Activated CD8-positive, alpha-beta memory T cell treated with anti-CD3 and anti-CD28 coated beads for 48 hours (primary cell): ENCODE data around the gene OPRM1.
"Not testable (repeated sequence)": the region's sequence is repeated elsewhere in the genome, so short reads cannot be mapped to it uniquely, and the experiment has no call there.

Experiments
- DNase-seq, 3 experiments: peaks; one replicate each; pipeline ENCODE4 v3.0.0-alpha.2; 2020; ENCODE audit warnings: low read depth in 2 of 3, low spot score in 2 of 3

The OPRM1 gene

DNA sequence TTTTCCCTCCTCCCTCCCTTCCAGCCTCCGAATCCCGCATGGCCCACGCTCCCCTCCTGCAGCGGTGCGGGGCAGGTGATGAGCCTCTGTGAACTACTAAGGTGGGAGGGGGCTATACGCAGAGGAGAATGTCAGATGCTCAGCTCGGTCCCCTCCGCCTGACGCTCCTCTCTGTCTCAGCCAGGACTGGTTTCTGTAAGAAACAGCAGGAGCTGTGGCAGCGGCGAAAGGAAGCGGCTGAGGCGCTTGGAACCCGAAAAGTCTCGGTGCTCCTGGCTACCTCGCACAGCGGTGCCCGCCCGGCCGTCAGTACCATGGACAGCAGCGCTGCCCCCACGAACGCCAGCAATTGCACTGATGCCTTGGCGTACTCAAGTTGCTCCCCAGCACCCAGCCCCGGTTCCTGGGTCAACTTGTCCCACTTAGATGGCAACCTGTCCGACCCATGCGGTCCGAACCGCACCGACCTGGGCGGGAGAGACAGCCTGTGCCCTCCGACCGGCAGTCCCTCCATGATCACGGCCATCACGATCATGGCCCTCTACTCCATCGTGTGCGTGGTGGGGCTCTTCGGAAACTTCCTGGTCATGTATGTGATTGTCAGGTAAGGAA is at the start of gene OPRM1:
OPRM1 (plus strand) TSS at position 10 of the 612 bp plus-strand sequence; CDS start at position 315, 305 bp downstream.
- peak in 1 of 3 experiments; percentile 11 for DNase-seq

DNA sequence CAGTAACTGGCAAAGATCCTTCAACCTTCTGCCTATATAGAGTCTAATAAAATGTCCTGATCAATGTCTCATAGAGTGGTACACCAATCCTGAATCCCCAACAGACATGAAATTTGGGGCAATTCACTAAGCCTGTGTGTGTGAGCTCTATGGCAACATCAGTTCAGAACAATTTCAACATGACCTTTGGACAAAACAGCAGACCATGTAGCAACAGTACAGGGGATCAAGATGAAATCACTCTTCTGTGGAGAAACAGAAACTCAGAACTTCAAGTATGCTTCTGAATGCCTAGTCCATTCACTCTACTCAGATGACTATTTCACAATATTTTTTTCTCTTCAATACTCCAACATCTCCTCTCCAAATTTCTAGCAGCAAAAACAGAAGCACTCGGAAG is 49.1 kb upstream of the OPRM1 start:
- no peak for DNase-seq

DNA sequence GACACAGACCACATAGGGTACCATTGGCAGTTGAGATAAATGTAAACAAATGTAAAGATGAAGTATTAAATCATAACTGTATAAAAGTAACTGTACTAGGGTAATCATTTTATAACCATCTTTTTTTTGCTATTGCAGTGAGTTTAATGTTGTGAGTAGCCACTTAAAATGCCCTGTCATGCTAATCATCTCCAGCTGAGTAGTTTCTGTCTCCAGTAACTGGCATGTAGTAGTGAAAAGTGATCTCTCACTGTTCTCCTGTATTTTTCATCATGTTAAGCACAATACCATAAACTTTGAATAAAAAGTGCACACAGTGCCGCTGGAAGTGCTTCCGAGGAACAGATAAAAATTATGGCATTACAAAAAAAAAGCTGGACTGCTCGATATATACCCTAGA is 45.0 kb upstream of the OPRM1 start:
- no peak for DNase-seq

DNA sequence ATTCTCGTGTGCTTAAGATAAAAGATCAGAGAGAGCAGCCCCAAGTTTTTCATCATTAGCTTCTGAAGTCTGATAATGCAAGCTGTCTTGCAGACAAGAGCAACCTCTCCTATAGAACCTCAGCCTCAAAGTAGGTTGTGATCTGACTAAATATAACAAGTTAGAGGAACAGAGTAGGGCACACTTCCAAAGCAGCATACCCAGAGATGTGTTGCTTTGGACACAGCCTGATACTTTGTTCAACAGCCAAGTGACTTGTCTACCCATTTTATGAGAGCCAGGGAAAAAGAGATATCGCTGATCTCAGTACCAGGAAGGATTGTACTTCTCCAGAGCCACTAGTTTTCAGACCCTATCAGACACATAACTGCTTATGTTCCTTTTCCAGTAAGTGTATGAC is 44.2 kb upstream of the OPRM1 start:
- DNase-seq: no peak

DNA sequence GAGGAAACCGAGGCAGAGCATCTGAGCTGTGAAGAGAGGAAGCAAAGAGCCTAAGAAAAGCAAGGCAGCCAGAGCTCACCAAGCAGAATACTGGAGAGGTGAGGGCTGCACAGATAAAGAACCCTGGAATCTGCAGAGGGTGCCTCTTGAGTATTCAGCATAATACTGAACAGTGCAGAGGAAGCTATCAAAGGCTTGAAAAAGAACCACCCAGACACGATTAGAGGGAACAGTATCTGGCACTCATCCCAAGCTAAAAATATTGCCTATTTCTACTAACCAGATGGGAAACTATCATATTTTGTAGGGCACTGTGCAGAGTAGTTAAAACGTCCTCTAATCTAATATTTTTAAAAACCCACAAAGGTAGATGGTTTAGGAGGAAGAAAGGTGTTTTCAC is 41.8 kb upstream of the OPRM1 start:
- no peak for DNase-seq

DNA sequence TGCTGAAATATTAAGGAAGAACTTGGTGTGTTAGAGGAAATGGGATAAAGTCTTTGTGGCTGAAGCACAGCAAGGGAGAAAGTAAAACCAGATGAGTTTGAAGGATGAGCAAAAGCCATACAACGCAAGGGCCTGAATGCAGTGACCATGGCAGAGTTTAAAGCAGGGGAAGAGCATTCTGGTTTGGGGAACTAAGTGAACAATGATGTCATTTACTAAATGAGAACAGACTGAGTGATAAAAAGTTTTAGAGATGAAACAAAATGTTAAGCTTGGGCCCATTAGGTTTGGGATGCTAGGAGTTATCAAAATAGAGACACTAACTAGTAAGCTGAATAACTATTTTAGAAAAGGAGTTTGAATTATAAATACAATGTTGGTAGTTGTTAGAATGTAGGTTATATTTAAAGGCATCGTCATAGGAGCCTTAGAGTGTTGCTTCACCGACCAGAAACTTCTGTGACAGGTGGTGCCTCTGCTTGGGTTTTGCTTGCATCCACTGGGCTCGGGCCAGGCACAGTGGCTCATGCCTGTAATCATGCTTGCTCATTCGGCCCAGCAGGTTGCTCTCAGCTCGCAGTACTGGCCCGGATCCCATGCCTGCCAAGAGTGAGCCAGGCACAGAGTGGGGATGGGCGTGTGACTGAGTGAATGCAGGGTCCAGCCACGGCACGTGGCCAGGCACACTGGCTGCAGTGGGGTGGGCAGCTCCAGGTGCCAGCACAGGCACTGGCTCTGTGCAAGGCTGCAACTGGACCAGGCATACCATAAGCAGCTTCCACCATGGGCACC is 37.4 kb upstream of the OPRM1 start:
- DNase-seq: no peak

DNA sequence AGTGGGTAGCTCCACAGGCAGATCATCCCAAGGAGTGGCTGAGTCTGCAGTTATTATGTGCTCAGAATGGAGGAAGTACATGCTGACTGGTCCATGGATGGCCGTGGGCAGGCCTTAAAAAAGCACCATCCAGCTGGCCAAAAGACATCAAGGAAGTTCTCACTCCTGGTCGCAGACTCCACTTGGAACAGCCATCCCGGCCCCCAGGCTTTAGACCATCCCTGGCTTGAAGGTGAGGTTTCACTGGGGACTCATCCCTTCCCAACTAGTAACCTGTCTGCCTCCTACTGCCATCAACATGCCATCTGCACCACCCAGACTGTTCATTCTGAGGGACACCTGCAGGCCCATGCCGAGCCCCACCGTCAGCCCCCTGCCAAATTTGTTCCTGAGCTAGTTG is 36.1 kb upstream of the OPRM1 start:
- DNase-seq: no peak

DNA sequence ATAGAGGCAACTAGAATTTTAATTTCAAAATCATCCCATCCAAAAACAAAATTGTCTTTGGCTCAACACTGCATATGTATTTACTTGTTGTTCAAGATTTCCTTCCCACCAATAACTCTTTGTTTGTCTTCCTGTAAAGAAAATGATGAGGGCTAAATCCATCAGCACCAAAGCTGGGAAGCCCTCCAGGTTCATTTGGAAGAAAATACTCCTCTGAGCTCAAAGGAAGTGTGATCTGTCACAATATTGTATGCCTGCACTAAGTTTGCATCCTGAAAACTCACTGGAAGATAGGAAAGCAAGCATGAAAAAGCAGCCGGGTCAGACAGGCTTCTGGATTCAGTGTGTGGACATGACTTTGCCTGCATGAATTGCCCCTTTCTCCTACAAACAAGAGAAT is 28.7 kb upstream of the OPRM1 start:
- no peak for DNase-seq

DNA sequence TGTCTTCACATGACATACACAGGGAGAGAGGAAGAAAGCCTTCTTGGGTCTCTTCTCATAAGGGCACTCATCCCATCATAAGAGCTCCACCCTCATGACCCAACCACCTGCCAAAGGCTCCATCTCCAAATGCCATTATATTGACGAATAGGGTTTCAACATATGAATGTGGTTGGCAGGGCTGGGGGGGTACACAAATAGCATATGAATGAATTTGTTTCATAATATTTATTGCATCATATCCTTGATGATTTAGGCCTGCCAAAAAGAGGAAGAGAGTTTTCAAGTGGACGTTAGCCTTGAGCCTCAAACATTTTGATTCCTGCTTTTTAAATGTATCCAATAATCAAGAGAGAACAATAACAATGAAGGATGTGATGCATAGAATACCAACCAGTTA is 26.2 kb upstream of the OPRM1 start:
- no peak for DNase-seq

DNA sequence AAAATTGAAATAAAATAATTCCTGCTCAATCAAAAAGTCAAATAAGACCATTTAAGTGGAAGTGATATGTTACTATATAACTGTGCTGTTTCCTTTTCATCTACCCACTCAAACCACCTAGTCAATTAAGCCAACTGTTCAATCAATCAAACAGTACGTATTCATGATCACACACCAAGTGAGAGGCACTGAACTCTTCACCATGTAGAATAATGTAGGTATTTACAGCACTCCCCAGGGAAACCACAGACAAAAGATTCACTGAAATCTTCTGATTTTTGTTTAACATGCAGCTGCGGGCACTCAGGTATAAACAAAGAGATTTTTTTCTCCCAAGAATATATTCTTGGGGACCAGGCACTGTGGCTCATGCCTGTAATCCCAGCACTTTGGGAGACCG is 21.3 kb upstream of the OPRM1 start:
- DNase-seq: no peak

DNA sequence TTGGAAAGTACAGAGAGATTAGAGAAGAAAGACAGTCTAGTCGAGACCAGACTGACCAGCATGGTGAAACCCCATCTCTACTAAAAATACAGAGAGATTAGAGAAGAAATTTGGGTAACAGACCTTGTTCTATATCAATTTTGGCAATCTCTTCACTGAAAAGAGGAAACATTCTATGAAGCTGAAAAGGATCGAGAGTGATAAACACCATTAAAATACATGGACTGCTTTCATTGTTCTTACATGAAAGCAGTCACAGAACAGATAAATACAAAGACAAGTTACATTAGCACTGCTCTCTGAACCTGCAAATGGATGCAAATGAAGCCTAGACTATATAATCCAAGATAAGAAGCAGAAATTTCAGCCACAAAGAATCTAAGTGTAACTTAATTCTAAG is 8.4 kb upstream of the OPRM1 start:
- no peak for DNase-seq

DNA sequence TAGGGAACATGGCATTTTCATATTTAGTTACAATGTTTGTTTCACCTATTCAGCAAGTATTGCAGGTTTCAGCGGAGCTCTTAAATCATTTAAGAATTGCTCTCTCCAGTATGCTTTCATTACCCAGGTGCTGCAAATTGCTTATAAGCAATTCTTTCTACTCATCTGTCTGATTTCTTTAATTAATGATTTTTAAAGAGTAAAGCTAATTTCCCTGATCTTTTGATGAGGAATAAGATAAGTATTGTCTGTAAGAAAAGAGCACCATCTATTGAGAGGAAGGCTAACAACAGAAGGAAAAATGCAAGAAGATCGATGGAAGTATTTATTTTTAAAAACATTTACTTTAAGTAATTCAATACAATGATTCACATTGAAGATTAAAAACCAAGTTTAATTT is 2.0 kb downstream of the OPRM1 start:
- DNase-seq: no peak

DNA sequence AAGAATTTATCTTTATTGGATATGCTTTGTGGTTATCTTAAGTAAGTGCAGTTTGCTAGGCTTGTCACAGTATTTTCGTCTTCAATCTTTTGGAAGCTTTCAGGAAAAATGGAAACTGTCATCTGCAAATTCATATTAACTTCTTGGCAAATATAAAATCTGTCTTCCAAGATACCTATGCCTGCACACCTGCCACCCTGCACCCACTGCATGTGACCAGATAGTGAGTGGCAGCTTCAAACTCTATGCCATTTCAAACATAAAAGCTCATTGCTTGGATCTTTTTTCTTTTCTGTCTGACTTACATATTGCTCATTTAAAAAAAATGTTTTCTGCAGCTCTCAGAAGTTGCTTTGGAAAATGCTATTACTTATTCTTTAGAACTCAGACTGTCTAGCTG is 14.1 kb downstream of the OPRM1 start:
- DNase-seq: no peak

DNA sequence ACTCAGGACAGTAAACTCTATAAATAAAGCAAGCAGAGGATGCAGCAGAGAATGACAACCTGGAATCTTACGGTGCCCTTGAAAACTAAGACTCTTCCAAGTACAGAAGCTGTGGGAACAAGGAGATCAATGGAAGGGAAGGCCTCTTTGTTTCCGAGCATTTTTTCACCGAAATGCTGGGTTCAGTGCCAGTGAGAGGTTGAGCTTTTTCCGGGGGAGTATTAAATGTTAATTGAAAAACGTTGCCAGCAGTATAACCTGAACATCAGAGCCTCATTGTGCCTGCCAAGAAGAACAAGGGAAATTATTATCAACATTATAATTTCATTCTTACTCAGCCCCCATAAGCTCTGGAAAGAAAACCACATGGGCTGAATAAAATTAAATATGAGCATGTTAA is 17.5 kb downstream of the OPRM1 start:
- DNase-seq: no peak

DNA sequence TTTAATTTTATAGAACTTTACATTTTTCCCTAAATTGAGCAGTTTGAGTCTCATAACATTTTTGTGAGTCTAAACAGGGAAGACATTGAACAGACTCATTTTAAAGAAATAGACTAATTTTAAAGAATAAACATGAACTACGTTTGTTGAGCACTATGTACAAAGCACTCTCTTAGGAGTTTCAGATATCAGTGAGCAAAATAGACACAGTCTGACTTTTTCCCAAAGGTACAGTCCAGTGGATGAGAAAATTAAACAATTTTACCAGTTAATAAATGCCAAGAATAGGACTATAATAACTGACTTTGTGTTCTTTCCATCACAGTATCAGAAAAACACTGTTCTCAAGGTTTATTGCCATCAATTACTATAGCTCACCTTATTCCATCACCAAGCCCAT is 18.1 kb downstream of the OPRM1 start:
- no peak for DNase-seq

DNA sequence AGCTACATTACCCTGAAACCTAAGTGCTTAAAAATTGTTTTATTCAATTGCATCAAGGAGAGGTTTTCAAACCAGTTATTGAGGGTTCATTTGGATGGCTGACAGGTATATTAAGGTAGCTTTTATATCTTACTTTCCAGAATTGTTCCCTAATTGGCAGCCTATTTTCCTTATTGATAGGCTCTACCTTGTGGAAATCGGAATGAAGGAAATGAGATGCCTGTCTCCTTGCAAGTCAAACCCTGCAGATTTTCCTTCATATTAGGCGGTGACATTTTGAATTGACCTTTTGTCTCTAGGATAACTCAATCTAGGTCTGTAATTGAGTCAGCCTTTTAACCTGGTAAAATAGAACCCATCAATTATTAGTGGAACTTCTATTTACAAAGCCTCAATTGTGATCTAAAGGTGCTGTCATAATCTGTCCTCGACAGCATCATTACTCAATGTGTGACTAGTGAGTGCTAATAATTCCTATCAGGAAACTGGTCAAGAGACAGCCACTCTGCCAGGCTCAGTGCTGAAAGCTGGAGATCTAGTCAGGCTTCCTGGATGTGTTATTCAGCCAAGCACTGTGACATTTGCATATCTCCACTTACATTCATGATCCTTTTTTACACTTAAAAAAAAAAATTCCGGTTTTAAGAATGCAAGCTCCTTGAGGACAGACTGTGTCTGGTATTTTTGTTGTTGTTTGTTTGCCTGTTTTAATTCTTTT is 20.1 kb downstream of the OPRM1 start:
- DNase-seq: no peak

DNA sequence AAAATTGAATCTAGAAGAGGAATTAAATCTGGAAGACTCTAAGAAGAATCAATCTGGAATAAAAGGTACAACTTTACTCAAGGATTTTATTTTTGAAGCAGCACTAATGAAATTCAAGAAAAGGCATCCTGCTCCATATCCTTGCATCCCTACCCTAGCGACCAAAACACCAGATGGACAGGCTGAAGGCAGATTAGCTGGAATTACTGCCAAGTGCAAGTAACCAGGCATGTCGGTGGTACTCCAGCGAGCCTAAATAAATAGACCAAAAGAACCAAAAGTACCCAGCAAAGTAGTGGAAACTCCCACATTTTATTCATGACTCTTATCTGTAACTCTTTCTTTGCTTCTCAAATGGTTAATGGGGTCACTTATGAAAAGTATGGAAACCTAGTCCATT is 21.0 kb downstream of the OPRM1 start:
- no peak for DNase-seq

DNA sequence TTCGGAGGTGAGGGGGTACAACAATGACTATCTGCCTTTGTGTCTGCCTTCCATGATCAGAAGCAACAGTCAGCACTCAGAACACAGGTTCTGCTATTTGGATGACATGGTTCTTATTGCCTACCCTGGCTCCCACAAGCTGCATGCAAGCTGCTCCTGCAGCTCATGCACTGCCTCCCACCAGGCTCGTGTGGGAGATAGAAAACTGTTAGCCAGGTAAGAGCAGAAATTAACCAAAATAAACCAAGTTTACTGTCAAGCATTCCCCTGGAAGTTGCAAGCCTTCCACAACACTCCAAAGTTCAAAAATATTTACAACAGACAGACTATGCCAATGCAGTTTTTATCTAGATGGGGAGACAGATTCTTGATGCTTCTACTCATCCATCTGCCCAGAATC is 31.0 kb downstream of the OPRM1 start:
- no peak for DNase-seq

DNA sequence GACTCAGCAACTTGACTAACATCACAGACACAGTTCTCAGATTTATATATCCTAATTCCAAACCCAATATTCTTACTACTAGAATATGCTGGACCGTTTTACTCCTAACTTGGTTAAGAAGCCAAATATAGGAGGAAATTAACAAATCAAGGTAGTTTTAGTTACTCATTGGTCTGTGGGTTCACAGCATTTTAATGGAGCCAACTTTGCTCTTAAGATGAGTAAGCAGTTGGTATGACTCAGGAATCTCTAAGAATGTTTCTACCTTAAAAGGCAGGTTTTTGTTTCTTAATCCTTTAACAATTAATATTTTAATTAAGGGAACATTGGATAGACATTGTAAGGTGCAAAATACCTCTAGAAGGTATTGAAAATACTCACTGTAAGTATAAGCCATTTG is 31.6 kb downstream of the OPRM1 start:
- DNase-seq: no peak

DNA sequence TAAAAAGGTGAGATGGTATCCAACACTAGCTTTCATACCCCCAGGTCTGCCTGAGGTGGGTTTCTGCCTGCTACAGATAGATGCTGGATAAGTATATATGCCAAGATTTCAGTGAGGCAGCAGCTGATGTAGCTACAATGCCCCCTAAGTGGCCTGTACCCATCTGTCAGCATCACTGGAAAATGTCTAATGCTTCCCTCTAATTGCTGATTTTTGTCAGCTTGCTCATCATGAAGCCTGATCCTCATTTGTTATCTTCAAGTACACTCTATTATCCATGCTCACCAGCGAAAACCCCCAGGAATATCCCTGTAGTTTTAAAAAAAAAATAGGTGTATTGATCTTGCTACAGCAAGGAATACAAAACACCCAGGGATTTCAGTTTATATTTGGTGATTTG is 32.2 kb downstream of the OPRM1 start:
- DNase-seq: no peak

DNA sequence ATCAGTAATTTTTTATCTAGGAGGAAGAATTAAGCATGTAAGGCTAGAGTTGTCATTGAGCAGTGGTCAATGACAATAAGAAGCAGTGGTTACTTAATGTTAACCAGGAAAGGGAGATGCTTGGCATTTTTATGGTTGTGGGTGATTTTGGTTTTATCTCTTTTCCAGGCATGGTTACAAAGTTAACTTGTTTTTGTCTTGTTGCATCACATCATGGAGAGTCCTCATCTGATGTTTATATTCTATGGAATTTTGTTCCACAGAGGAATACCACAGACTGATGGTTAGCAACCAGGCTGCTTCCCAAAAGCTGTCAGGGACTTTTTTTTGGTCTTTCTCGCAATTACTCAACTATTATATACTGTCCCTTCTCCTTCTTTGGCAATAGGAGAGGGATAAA is 32.7 kb downstream of the OPRM1 start:
- DNase-seq: no peak

DNA sequence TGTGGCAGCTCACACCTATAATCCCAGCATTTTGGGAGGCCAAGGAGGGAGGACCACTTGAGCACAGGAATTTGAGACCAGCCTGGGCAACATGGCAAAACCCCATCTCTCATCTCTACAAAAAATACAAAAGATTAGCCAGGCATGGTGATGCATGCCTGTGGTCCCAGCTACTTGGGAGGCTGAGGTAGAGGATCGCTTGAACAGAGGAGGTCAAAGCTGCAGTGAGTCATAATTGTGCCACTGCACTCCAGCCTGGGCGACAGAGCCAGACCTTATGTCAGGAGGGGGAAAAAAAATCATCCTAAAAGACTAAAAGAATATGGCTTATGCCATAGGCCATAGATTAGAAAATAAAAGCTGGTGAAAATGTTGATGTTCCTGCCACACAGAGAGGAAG is 39.6 kb downstream of the OPRM1 start:
- not testable (repeated sequence) for DNase-seq
